Endothelial cell of umbilical vein (primary cell): ENCODE data around the gene IL1RL2.

Experiments used
- EZH2 ChIP-seq: IDR thresholded peaks from 2 replicates; pipeline ENCODE4 v1.6.1; 2012; ENCODE audit warnings: borderline replicate concordance, low read depth, mild to moderate bottlenecking, moderate library complexity, low read length, inconsistent platforms; ENCODE audit not compliant: severe bottlenecking
- POLR2A ChIP-seq: IDR thresholded peaks from 2 replicates; pipeline ENCODE4 v1.6.1; 2012; ENCODE audit warnings: low read depth, mild to moderate bottlenecking, control low read depth, low read length
- TF ChIP-seq, protein P1 (sequence below), 2 donors: IDR thresholded peaks; 1 replicate in 1 of 2; 2 replicates in 1 of 2; pipeline ENCODE4 v1.5.1; 2011; ENCODE audit warnings: low read length in 2 of 2, mild to moderate bottlenecking in 2 of 2, moderate library complexity in 2 of 2, control low read depth in 1 of 2, inconsistent platforms in 1 of 2, low read depth in 1 of 2; ENCODE audit not compliant: insufficient read depth in 1 of 2; ENCODE audit errors: extremely low read depth in 1 of 2

- TF ChIP-seq, protein P1, sequence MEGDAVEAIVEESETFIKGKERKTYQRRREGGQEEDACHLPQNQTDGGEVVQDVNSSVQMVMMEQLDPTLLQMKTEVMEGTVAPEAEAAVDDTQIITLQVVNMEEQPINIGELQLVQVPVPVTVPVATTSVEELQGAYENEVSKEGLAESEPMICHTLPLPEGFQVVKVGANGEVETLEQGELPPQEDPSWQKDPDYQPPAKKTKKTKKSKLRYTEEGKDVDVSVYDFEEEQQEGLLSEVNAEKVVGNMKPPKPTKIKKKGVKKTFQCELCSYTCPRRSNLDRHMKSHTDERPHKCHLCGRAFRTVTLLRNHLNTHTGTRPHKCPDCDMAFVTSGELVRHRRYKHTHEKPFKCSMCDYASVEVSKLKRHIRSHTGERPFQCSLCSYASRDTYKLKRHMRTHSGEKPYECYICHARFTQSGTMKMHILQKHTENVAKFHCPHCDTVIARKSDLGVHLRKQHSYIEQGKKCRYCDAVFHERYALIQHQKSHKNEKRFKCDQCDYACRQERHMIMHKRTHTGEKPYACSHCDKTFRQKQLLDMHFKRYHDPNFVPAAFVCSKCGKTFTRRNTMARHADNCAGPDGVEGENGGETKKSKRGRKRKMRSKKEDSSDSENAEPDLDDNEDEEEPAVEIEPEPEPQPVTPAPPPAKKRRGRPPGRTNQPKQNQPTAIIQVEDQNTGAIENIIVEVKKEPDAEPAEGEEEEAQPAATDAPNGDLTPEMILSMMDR (IDR thresholded peaks at IDR 0.05; ENCODE audit: extremely low read depth in 1 of 2, insufficient read depth in 1 of 2, low read depth in 1 of 2, low read length in 2 of 2) = no peak
- TF ChIP-seq POLR2A = no peak
- no peak for TF ChIP-seq EZH2
Measured at GRCh38 chr2:102197389-102198137, 10.7 kb downstream of the IL1RL2 start.
